ENCODE results near the gene MYO3A.

DNA sequence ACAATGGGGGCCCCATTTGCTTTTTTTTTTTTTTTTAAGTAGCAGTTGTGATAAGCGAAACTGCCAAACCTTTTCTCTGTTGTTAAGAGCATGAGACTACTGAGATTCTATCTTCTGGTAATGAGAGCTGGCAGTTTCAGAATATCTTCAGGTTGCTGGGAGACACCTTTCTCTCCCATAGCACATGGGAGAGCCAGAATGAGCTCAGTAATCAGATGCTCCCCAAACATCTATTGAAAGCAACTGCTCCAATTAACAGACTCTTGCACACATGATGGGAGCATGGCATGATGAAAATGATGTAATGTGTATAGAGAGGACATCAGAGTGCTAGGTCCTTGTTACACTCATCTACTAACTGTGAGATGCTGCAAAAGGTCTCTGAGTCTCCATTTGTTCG lies 18.8 kb downstream of the MYO3A start:
- TF ChIP-seq, protein P1, sequence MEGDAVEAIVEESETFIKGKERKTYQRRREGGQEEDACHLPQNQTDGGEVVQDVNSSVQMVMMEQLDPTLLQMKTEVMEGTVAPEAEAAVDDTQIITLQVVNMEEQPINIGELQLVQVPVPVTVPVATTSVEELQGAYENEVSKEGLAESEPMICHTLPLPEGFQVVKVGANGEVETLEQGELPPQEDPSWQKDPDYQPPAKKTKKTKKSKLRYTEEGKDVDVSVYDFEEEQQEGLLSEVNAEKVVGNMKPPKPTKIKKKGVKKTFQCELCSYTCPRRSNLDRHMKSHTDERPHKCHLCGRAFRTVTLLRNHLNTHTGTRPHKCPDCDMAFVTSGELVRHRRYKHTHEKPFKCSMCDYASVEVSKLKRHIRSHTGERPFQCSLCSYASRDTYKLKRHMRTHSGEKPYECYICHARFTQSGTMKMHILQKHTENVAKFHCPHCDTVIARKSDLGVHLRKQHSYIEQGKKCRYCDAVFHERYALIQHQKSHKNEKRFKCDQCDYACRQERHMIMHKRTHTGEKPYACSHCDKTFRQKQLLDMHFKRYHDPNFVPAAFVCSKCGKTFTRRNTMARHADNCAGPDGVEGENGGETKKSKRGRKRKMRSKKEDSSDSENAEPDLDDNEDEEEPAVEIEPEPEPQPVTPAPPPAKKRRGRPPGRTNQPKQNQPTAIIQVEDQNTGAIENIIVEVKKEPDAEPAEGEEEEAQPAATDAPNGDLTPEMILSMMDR (IDR thresholded peaks at IDR 0.05): no peak
- no peak for TF ChIP-seq POLR2A (IDR thresholded peaks at IDR 0.05)
